Stimulated activated CD4-positive, alpha-beta T cell treated with anti-CD3 and anti-CD28 coated beads, TNF-alpha, amount 100 ng/mL, for 48 hours (primary cell): Measurements from ENCODE around the gene FRY.
A peak's percentile ranks its signal among the peaks of the same experiment; 100 is the strongest.

ENCODE experiments used
- DNase-seq, 3 donors: peaks; one replicate each; pipeline ENCODE4 v3.0.0-alpha.2; 2020; ENCODE audit warnings: low read depth in 3 of 3

Gene FRY

GRCh38 chr13:32134241-32135055 is 102.9 kb downstream of the FRY start:
- no peak for DNase-seq

- no peak for DNase-seq
These were observed 103.4 kb downstream of the FRY start for GRCh38 chr13:32135056-32135390.

GRCh38 chr13:32135655-32136054 is 104.1 kb downstream of the FRY start:
- no peak for DNase-seq

- DNase-seq = no peak
These were observed 104.5 kb downstream of the FRY start for GRCh38 chr13:32136061-32136460.

GRCh38 chr13:32136716-32137115 is 105.1 kb downstream of the FRY start:
- no peak for DNase-seq

GRCh38 chr13:32139251-32139650 is 107.7 kb downstream of the FRY start:
- no peak for DNase-seq

- DNase-seq = no peak
These were observed 108.5 kb downstream of the FRY start for GRCh38 chr13:32140109-32140508.

GRCh38 chr13:32141462-32141861 is 109.9 kb downstream of the FRY start:
- DNase-seq = no peak

GRCh38 chr13:32142115-32142514 is 110.5 kb downstream of the FRY start:
- DNase-seq = no peak

GRCh38 chr13:32142956-32143375 is 111.4 kb downstream of the FRY start:
- no peak for DNase-seq

- DNase-seq = no peak
These were observed 115.6 kb downstream of the FRY start for GRCh38 chr13:32147193-32147592.

GRCh38 chr13:32147976-32148375 is 116.4 kb downstream of the FRY start:
- DNase-seq = no peak

GRCh38 chr13:32150239-32150638 is 118.7 kb downstream of the FRY start:
- DNase-seq = no peak

- DNase-seq = no peak
These were observed 119.2 kb downstream of the FRY start for GRCh38 chr13:32150794-32151193.

- no peak for DNase-seq
These were observed 119.7 kb downstream of the FRY start for GRCh38 chr13:32151240-32151639.

- DNase-seq = no peak
These were observed 121.5 kb downstream of the FRY start for GRCh38 chr13:32153056-32153455.

GRCh38 chr13:32159137-32159869 is 127.7 kb downstream of the FRY start:
- no peak for DNase-seq

- no peak for DNase-seq
These were observed 130.9 kb downstream of the FRY start for GRCh38 chr13:32162395-32163005.

GRCh38 chr13:32164622-32165268 is 133.2 kb downstream of the FRY start:
- peak in 2 of 3 donors; percentile 2 to 13 for DNase-seq

GRCh38 chr13:32165796-32166195 is 134.2 kb downstream of the FRY start:
- DNase-seq = no peak

GRCh38 chr13:32168131-32168530 is 136.6 kb downstream of the FRY start:
- DNase-seq = no peak

- no peak for DNase-seq
These were observed 139.3 kb downstream of the FRY start for GRCh38 chr13:32170841-32171240.
